K562 (cell line): ENCODE results near the gene USP31. TPM values are rescaled to one million over a fixed set of nuclear protein-coding genes. Genes with fewer than 3 reads are reported as not detected.

ENCODE experiments used
- CBFB ChIP-seq: sonication (generic); formaldehyde crosslinking; IDR thresholded peaks from 2 replicates; pipeline ENCODE4 v1.4.0; 2020; ENCODE audit warnings: mild to moderate bottlenecking, missing genetic modification reagents
- CBX2 ChIP-seq: fragments of 200-600 bp; sonication (generic); IDR thresholded peaks from one replicate; pipeline ENCODE4 v1.6.1; 2012; ENCODE audit warnings: mild to moderate bottlenecking, low read length, inconsistent platforms; ENCODE audit not compliant: insufficient read depth, poor library complexity, severe bottlenecking
- CREBBP ChIP-seq: IDR thresholded peaks from one replicate; pipeline ENCODE4 v1.6.1; 2012; ENCODE audit warnings: low read depth, mild to moderate bottlenecking, control low read depth, inconsistent platforms, low read length
- CUX1 ChIP-seq: fragments of 200-800 bp; sonication (Bioruptor generic); IDR thresholded peaks from 2 replicates; pipeline ENCODE4 v1.6.1; 2016; ENCODE audit warnings: missing genetic modification characterization, missing compliant biosample characterization
- HDGF ChIP-seq: fragments of 450-650 bp; IDR thresholded peaks from 2 replicates; pipeline ENCODE4 v1.6.1; 2016
- HNRNPLL ChIP-seq: fragments of 200-400 bp; formaldehyde crosslinking; IDR thresholded peaks from 2 replicates; pipeline ENCODE4 v1.6.1; 2017; ENCODE audit warnings: low read length, low read depth, mild to moderate bottlenecking; ENCODE audit not compliant: poor library complexity, severe bottlenecking
- HSF4 ChIP-seq: fragments of 250-450 bp; sonication (Bioruptor Pico); IDR thresholded peaks from 2 replicates; pipeline ENCODE4 v2.1.2; 2022; ENCODE audit warnings: mild to moderate bottlenecking, moderate library complexity, borderline replicate concordance
- IRF9 ChIP-seq: fragments of 450-650 bp; IDR thresholded peaks from 2 replicates; pipeline ENCODE4 v1.6.1; 2016; ENCODE audit warnings: missing biosample characterization, missing genetic modification characterization
- KLF10 ChIP-seq: fragments of 250-450 bp; sonication (Bioruptor Pico); IDR thresholded peaks from 2 replicates; pipeline ENCODE4 v1.6.1; 2021; ENCODE audit warnings: matching md5 sums
- MEIS2 ChIP-seq: fragments of 450-650 bp; IDR thresholded peaks from 2 replicates; pipeline ENCODE4 v1.6.1; 2014; ENCODE audit warnings: mild to moderate bottlenecking; ENCODE audit not compliant: partially characterized antibody
- PRPF4 ChIP-seq: fragments of 200-400 bp; formaldehyde crosslinking; IDR thresholded peaks from one replicate; pipeline ENCODE4 v1.6.1; 2017; ENCODE audit warnings: low read length, low read depth, mild to moderate bottlenecking; ENCODE audit not compliant: insufficient read depth, poor library complexity, severe bottlenecking
- SIN3A ChIP-seq, 2 experiments: fragments of 150-350 bp in 1 of 2; IDR thresholded peaks; 2 replicates each; pipeline ENCODE4 v1.6.1; 2011 to 2016; ENCODE audit warnings: borderline replicate concordance in 2 of 2, low read depth in 2 of 2, low read length in 2 of 2, mild to moderate bottlenecking in 2 of 2, moderate library complexity in 2 of 2; ENCODE audit not compliant: control insufficient read depth in 1 of 2
- SOX6 ChIP-seq: fragments of 450-650 bp; IDR thresholded peaks from 2 replicates; pipeline ENCODE4 v1.6.1; 2014; ENCODE audit warnings: mild to moderate bottlenecking
- TCF7 ChIP-seq: sonication (generic); IDR thresholded peaks from 2 replicates; pipeline ENCODE4 v1.6.1; 2016; ENCODE audit warnings: antibody characterized with exemption, borderline replicate concordance
- ZFPM2 ChIP-seq: fragments of 250-450 bp; sonication (Bioruptor Pico); IDR thresholded peaks from 2 replicates; pipeline ENCODE4 v1.5.1; 2022; ENCODE audit warnings: mild to moderate bottlenecking
- ZNF12 ChIP-seq: sonication (generic); formaldehyde crosslinking; IDR thresholded peaks from 2 replicates; pipeline ENCODE4 v1.4.0; 2020; ENCODE audit warnings: mild to moderate bottlenecking, missing genetic modification reagents
- ZNF57 ChIP-seq: fragments of 450-650 bp; formaldehyde crosslinking; IDR thresholded peaks from 2 replicates; pipeline ENCODE4 v1.4.0; 2020; ENCODE audit warnings: mild to moderate bottlenecking, moderate library complexity
- ZNF592 ChIP-seq: fragments of 450-650 bp; IDR thresholded peaks from 2 replicates; pipeline ENCODE4 v1.6.1; 2017; ENCODE audit warnings: antibody characterized with exemption, mild to moderate bottlenecking
- polyA plus RNA-seq, 8 experiments: library from polyadenylated mRNA; depleted of rRNA in 4 of 8; stranded (reverse) in 5 of 8; unstranded in 3 of 8; fragments of >200 nt; fragmentation: Nextera tagmentation in 2 of 8; fragmentation: Illumina TruSeq in 1 of 8; extraction: Ambion mirVana in 2 of 8; extraction: Trizol in 1 of 8; gene quantifications; 2 replicates each; pipeline versions ENCODE4 v1.2.1 to v1.2.3, GENCODE V29; 2011 to 2014; ENCODE audit warnings: inconsistent platforms in 1 of 8, missing spikeins in 1 of 8
- total RNA-seq, 7 experiments: library from RNA; depleted of rRNA in 6 of 7; stranded (reverse); fragments of >200 nt in 6 of 7; fragmentation: Illumina TruSeq in 2 of 7; extraction: Trizol in 2 of 7; gene quantifications; 2 replicates each; pipeline versions ENCODE4 v1.2.1 to v1.2.3, GENCODE V29; 2011 to 2021; ENCODE audit warnings: low replicate concordance in 1 of 7

The USP31 gene
- total and polyA plus RNA-seq, 9 of the 15 experiments (the other 6 are each of a cell fraction or from before 2014, with no cell fraction given), result 0.56 to 4.9 (median 2.9) TPM

- TF ChIP-seq CBX2 (no peak), HSF4 (CRISPR knock-in tag) (no peak), SOX6 (no peak), SIN3A (IDR thresholded peaks at IDR 0.05; ENCODE audit: borderline replicate concordance in 2 of 2, control insufficient read depth in 1 of 2, low read depth in 2 of 2, low read length in 2 of 2) (peak; percentile 17 to 63; a peak in 2 of 4 replicates), CREBBP (no peak), IRF9 (tag) (no peak), ZNF592 (no peak), ZNF57 (CRISPR knock-in tag) (no peak), KLF10 (no peak), TCF7 (no peak), HDGF (no peak), MEIS2 (no peak), PRPF4 (no peak), CUX1 (CRISPR knock-in tag) (no peak), ZFPM2 (CRISPR knock-in tag) (no peak), HNRNPLL (no peak), CBFB (CRISPR knock-in tag) (no peak), ZNF12 (CRISPR knock-in tag) (no peak)
Measured at GRCh38 chr16:23148513-23149266, 562 bp downstream of the USP31 start (continued).
